Glomerular endothelial cell (primary cell): Measurements from ENCODE around the gene MFSD2A. TPM values are rescaled to one million over a fixed set of nuclear protein-coding genes. Genes with fewer than 3 reads are reported as not detected.
"Not testable (repeated sequence)": the region's sequence is repeated elsewhere in the genome, so short reads cannot be mapped to it uniquely, and the experiment has no call there.

ENCODE experiments used
- DNase-seq: peaks from one replicate; pipeline ENCODE4 v3.0.0-alpha.2; 2011; ENCODE audit warnings: low read depth, low spot score; ENCODE audit errors: extremely low read depth
- total RNA-seq: library from RNA; depleted of rRNA; stranded (reverse); fragments of >200 nt; gene quantifications from 2 replicates; pipeline ENCODE4 v1.2.3, GENCODE V29; 2015

The MFSD2A gene
- total RNA-seq, 1 donor from 2014 or later: 4.4 TPM

DNA sequence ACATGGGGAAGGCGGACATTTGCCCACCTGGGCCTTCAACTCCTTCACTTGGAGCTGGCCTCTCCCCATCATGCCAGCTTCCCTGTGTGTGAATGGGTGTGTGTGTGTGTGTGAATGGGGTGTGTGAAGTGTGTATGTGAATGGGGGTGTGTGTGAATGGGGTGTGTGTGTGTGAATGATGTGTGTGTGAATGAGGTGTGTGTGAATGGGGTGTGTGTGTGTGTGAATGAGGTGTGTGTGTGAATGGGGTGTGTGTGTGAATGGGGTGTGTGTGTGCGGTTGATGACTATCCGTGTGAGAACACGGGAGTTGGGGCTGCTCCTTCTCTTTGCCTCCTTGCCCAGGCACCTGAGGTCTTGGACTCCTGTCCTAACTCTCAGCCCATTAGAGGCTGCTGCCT is 9.6 kb downstream of the MFSD2A start:
- DNase-seq: no peak

GRCh38 chr1:39965044-39965443 is 10.1 kb downstream of the MFSD2A start:
- no peak for DNase-seq

- no peak for DNase-seq
Measured at GRCh38 chr1:39969048-39969447, 14.1 kb downstream of the MFSD2A start.

- DNase-seq: no peak
Measured at GRCh38 chr1:39969531-39970270, 14.8 kb downstream of the MFSD2A start.

DNA sequence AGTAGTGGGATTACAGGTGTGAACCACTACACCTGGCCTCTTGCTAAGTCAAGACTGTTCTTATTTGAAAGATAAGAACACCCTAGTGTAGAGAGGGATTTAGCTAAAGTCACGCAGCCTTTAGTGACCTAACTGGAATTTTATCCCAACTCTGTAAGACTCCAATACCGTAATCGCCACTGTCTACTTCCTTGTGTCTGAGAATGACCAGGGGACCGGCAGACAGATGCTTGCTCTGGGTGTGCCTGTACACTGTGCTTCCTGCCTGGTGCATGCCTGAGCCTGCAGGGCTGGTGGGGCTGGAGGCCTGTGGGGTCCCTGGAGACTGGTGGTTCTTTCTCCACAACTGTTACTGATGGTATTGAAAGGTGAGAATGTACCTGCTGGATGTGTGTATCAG is 15.3 kb downstream of the MFSD2A start:
- no peak for DNase-seq

GRCh38 chr1:39971138-39971537 is 16.2 kb downstream of the MFSD2A start:
- DNase-seq: no peak

DNA sequence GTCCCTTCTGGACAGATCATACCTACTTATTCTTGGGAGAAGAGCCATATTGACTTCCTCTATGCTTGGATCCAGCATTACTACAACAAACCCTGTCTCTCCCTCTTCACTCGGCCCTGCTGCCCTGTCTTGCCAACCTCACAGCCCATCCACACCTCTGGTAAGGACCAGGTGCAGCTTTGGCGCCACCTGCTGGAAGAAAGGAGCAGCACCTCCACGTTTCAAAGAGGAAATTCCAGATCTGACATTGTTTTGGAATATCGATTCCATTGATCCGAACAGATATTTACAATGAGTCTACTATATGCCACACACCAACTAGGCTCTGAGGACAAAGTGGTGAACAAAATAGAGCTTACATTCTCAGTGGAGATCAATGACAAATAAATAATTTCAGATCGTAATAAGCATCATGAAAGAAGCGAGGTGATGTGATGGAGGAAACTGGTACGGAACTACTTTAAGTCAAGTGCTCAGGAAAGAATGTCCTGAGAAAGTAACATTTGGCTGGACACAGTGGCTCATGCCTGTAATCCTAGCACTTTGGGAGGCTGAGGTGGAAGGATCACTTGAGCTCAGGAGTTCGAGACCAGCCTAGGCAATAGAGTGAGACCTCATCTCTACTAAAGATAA is 18.7 kb downstream of the MFSD2A start:
- no peak for DNase-seq

DNA sequence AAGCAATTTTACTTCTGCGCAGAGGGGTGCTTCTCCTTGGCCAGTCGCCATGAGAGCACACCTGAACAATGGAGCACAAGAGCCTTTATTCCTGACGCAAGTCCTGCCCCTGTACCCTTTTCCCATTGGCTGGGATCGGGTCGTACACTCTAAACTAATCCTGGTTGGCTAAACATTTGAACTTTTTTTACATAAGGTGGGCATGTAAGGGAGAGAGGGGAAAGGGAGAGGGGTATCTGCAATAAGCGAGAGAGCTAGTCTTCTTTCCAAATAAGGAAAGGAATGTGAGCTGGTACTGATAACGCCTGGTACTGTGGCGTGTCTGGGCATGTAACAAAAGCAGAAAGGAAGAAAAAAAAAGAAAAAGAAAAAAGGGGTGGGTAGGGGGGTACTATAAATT is 21.8 kb downstream of the MFSD2A start:
- no peak for DNase-seq

DNA sequence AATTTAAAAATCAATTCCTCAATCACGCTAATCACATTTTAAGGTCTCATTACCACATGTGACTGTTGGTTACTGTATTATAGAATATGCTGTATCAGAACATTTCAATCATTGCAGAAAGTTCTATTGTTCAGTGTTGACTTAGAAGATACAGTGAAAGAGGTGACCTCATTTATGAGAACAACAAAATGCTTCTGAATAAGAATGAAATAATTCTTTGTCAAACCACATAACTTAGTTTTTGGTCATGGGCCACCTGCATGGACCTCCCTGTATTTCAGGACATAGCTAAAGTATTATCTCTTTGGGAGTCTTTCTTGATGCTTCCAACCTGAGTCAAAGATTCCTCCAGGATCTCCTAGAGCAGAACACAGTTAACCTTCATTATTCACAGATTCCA is 22.3 kb downstream of the MFSD2A start:
- DNase-seq: no peak

DNA sequence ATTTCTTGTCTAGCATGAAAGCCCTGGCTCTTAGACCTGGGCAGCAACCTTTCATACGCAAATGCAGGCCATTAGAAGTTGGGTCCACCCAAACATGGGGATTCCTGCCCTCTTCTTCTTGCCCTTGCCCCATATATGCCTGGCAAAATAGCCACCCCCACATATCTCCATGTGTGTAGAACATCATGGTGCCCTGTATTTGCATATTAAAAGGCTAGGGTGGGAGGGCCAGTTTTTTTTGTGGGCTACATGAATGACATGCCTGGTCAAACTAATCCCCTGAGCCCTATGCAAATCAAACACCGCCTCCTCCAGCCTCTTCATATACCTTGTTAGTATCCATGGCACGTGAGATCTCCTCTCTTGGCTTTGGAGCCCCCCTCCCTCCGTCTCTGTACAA is 24.7 kb downstream of the MFSD2A start:
- no peak for DNase-seq

- DNase-seq: no peak
Measured at GRCh38 chr1:39980555-39981313, 25.8 kb downstream of the MFSD2A start.

DNA sequence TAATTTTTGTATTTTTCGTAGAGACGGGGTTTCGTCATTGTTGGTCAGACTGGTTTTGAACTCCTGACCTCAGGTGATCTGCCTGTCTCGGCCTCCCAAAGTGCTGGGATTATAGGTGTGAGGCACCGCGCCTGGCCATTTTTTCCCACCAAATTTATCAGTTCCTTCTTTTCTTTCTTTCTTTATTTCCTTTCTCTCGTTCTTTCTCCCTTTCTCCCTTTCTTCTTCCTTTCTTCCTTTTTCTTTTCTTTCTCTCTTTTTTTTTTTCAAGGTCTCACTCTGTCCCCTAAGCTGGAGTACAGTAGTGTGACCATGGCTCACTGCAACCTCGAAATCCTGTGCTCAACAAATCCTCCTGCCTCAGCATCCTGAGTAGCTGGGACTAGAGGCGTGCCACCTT is 26.4 kb downstream of the MFSD2A start:
- no peak for DNase-seq

DNA sequence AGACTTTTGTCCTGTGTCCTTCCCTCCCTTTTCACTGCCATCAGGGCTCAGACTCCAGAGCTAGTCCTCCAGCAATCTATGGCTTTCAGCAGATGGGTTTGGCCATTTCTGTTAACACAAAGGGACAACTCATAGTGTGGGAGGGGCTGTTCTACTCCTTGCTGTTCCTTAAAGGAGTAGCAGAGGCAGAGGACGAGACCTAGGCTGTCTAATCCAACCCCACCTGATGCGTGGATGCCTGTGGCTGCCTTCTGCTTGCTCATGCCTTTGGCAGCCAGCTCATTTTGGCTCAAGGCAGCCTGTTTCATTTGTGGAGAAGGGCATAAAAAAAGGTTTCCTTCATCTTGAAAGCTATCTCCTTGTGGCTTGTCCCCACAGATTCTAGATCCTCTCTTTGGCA is 27.0 kb downstream of the MFSD2A start:
- DNase-seq: no peak

DNA sequence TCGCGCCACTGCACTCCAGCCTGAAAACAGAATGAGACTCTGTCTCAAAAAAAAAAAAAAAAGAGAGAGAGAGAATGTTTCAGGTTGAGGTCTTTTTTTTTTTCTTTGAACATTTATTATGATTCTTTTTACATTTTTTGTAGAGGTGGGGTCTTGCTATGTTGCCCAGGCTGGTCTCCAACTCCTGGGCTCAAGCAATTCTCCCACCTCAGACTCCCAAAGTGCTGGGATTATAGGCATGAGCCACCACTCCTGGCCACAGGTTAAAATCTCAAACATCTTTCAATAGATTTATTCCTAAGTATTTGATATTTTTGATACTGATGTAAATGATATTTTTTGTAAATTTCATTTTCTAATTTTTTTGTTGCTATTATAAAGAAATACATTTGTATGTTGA is 29.5 kb downstream of the MFSD2A start:
- DNase-seq: not testable (repeated sequence)

- DNase-seq: no peak
Measured at GRCh38 chr1:39984951-39985350, 30.0 kb downstream of the MFSD2A start.

GRCh38 chr1:39987869-39988268 is 32.9 kb downstream of the MFSD2A start:
- DNase-seq: peak; percentile 31

- DNase-seq: no peak
Measured at GRCh38 chr1:39988618-39989343, 33.8 kb downstream of the MFSD2A start.

DNA sequence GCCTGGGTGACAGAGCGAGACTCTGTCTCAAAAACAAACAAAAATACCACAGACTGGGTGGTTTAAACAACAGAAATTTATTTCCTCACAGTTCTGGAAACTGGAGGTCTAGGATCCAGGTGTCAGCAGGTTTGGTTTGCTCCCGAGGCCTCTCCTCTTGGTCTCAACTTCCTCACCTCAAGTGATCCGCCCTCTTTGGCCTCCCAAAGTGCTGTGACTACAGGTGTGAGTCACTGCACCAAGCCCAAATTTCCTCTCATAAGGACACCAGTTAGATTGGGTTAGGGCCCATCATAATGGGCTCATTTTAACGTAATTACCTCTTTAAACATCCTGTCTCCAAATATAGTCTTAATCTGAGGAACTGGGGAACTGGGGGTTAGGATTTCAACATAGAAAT is 35.5 kb downstream of the MFSD2A start:
- DNase-seq: no peak

GRCh38 chr1:39992234-39992633 is 37.3 kb downstream of the MFSD2A start:
- no peak for DNase-seq

- DNase-seq: no peak
Measured at GRCh38 chr1:39992888-39993287, 37.9 kb downstream of the MFSD2A start.

DNA sequence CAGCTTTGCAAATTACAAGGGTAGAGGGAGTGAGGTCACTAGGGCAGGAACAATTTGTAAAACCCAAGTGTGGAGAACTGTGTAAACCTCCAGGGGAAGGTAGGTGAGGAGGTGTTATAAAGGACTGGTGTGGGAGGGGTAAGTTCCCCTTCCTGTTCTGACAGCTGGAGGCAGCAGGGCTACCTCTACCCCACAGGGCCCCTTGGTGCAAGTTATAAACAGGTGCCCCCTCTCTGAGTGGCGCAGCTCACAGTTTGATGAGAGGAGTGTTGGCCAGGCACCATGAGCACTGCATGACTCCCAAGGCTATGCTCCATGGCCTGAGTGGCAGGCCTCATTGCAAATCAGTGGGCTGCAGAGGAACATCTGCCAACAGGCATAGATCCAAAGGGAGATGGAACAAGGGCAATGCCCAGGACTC is 41.0 kb downstream of the MFSD2A start:
- no peak for DNase-seq
